CD4-positive, alpha-beta T cell (primary cell): ENCODE measurements around the gene DNHD1. TPM values are rescaled to one million over a fixed set of nuclear protein-coding genes. Genes with fewer than 3 reads are reported as not detected.

ENCODE experiments used
- ATAC-seq: fragments of 200-7000 bp; cut with Tn5 transposase; one replicate; pipeline ENCODE4 v1.10.0; 2022; ENCODE audit warnings: mild to moderate bottlenecking; ENCODE audit not compliant: poor library complexity
- CTCF ChIA-PET: fragments of 350-600 bp; sonication (Branson Sonifier 250); formaldehyde crosslinking; loops from one replicate; lab custom pipeline; 2021; ENCODE audit warnings: antibody characterized with exemption, inconsistent platforms; lab: Charles Lee
- POLR2A ChIA-PET: fragments of 350-600 bp; sonication (Branson Sonifier 250); formaldehyde crosslinking; loops from one replicate; lab custom pipeline; 2021; ENCODE audit warnings: antibody characterized with exemption, inconsistent platforms; lab: Charles Lee
- DNase-seq, 14 experiments: peaks; one replicate each; pipeline ENCODE4 v3.0.0-alpha.2; 2013 to 2020; ENCODE audit warnings: mixed read lengths in 2 of 14
- H3K27ac ChIP-seq, 2 donors: one replicate each; pipeline versions ENCODE4 v1.5.1 to v1.7.0; 2013; ENCODE audit warnings: low read length in 2 of 2, low read depth in 1 of 2, mild to moderate bottlenecking in 1 of 2
- H3K27me3 ChIP-seq, 2 experiments: 1 replicate in 1 of 2; 2 replicates in 1 of 2; pipeline versions ENCODE4 v1.6.1 to v1.7.0; 2013; ENCODE audit warnings: low read length in 2 of 2, control low read depth in 1 of 2, mild to moderate bottlenecking in 1 of 2, moderate library complexity in 1 of 2; ENCODE audit not compliant: insufficient read depth in 2 of 2, control insufficient read depth in 1 of 2
- H3K36me3 ChIP-seq: one replicate; pipeline ENCODE4 v1.6.1; 2013; ENCODE audit warnings: low read length, control low read depth; ENCODE audit not compliant: insufficient read depth
- H3K4me1 ChIP-seq: one replicate; pipeline ENCODE4 v1.6.1; 2013; ENCODE audit warnings: low read length, control low read depth; ENCODE audit not compliant: insufficient read depth
- H3K4me3 ChIP-seq: one replicate; pipeline ENCODE4 v1.5.1; 2013; ENCODE audit warnings: mild to moderate bottlenecking, low read length, moderate library complexity
- H3K9me3 ChIP-seq, 2 experiments: 1 replicate in 1 of 2; 2 replicates in 1 of 2; pipeline versions ENCODE4 v1.6.1 to v1.7.0; 2013; ENCODE audit warnings: low read length in 2 of 2, mild to moderate bottlenecking in 2 of 2, control low read depth in 1 of 2, moderate library complexity in 1 of 2; ENCODE audit not compliant: control insufficient read depth in 1 of 2, insufficient read depth in 1 of 2
- H3K27ac Mint-ChIP-seq: one replicate; pipeline ENCODE4 v1.8.0; 2020; ENCODE audit warnings: mixed read lengths
- H3K27me3 Mint-ChIP-seq: one replicate; pipeline ENCODE4 v1.8.0; 2021; ENCODE audit warnings: mixed read lengths
- H3K36me3 Mint-ChIP-seq: one replicate; pipeline ENCODE4 v1.8.0; 2021; ENCODE audit warnings: low read depth, mixed read lengths
- H3K4me1 Mint-ChIP-seq: one replicate; pipeline ENCODE4 v1.8.0; 2021; ENCODE audit warnings: low read depth, mixed read lengths
- H3K4me3 Mint-ChIP-seq: one replicate; pipeline ENCODE4 v1.8.0; 2020; ENCODE audit warnings: mild to moderate bottlenecking, mixed read lengths
- H3K9me3 Mint-ChIP-seq: one replicate; pipeline ENCODE4 v1.8.0; 2020; ENCODE audit warnings: mixed read lengths
- intact Hi-C, 2 experiments: fragments of 100-400 bp; cut with DNase I in 1 of 2; cut with micrococcal nuclease in 1 of 2; formaldehyde crosslinking; loops; one replicate each; pipeline versions ENCODE4 v1.15.1 to v1.9.0; 2023 to 2025; cut with DNase I, micrococcal nuclease
- total RNA-seq, 174 experiments: library from RNA in 2 of 174; stranded (reverse) in 2 of 174; gene quantifications; one replicate each; pipeline ENCODE4 v1.2.3 and lab custom pipeline; 2021 to 2026
- TF ChIP-seq, protein P1 (sequence below): fragments of 200-600 bp; IDR thresholded peaks from one replicate; pipeline ENCODE4 v1.8.0; 2022; ENCODE audit warnings: antibody characterized with exemption, mild to moderate bottlenecking

DNHD1 gene
- total RNA-seq, 2 experiments from 2014 or later: 44.1 to 46.8 TPM

DNA sequence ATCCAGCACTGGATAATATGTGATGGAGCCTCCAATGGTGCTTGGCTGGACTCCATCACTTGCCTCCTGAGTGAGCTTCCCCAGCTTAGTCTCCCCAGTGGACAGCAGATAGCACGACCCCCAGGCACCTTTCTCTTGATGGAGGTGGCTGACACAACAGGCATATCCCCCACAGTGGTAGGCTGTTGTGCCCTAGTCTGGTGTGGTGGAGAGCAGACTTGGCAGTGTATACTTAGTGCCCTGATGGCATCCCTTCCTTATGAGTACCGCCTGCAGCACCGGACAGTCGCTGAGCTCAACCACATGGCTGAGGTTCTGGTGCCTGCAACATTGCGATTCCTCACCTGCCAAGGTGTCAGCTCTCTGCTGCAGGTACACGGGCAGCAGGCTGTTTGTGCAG, 50.1 kb downstream of the DNHD1 start:
- peaks cover 21% of the 10 kb centered on the region for H3K36me3 ChIP-seq

DNA sequence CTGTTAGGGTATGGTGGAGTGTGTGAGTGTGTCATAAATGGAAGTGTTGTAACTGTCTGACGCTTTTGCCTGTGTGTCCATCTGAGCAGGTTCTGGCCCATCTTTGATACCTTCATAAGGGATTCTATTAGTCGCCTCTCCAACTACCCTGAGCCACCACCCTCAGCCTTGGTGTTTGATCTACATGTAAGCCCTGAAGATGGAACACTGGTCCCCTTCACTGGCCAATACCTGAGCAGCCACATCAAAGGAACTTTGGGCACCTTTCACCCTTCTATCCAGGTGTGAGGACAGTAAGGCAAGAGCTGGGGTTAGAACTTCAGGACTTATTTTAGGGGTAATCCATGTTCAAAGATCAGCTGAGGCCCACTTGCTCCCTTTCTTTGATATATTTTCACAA, 51.0 kb downstream of the DNHD1 start:
- Histone ChIP-seq H3K4me1 (peaks cover 4% of the 10 kb centered on the region), H3K9me3 (no peaks in the 10 kb centered on the region), H3K36me3 (peaks cover 21% of the 10 kb centered on the region), H3K27me3 (no peaks in the 10 kb centered on the region), H3K27ac (no peak overlapping the region), H3K4me3 (no peak overlapping the region)
- ATAC-seq (no peak), DNase-seq (no peak)
- TF ChIP-seq, protein P1, sequence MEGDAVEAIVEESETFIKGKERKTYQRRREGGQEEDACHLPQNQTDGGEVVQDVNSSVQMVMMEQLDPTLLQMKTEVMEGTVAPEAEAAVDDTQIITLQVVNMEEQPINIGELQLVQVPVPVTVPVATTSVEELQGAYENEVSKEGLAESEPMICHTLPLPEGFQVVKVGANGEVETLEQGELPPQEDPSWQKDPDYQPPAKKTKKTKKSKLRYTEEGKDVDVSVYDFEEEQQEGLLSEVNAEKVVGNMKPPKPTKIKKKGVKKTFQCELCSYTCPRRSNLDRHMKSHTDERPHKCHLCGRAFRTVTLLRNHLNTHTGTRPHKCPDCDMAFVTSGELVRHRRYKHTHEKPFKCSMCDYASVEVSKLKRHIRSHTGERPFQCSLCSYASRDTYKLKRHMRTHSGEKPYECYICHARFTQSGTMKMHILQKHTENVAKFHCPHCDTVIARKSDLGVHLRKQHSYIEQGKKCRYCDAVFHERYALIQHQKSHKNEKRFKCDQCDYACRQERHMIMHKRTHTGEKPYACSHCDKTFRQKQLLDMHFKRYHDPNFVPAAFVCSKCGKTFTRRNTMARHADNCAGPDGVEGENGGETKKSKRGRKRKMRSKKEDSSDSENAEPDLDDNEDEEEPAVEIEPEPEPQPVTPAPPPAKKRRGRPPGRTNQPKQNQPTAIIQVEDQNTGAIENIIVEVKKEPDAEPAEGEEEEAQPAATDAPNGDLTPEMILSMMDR: no peak
- no peaks in the 10 kb centered on the region for H3K9me3 Mint-ChIP-seq
- H3K4me3 Mint-ChIP-seq: no peak overlapping the region
- no peak overlapping the region for H3K27ac Mint-ChIP-seq
- H3K36me3 Mint-ChIP-seq: peaks cover 13% of the 10 kb centered on the region
- no peaks in the 10 kb centered on the region for H3K4me1 Mint-ChIP-seq
- intact Hi-C loops: no loop called here
- CTCF ChIA-PET: no interaction called here
- POLR2A ChIA-PET: no interaction called here
- no peaks in the 10 kb centered on the region for H3K27me3 Mint-ChIP-seq

More for the DNA sequence above, 50.1 kb downstream of the DNHD1 start:
- Mint-ChIP-seq H3K27me3 (no peaks in the 10 kb centered on the region), H3K36me3 (peaks cover 22% of the 10 kb centered on the region), H3K27ac (no peak overlapping the region), H3K9me3 (no peaks in the 10 kb centered on the region), H3K4me1 (no peaks in the 10 kb centered on the region), H3K4me3 (no peak overlapping the region)
- peaks cover 12% of the 10 kb centered on the region for H3K4me1 ChIP-seq
- no peak for ATAC-seq
- ChIA-PET POLR2A (no interaction called here), CTCF (no interaction called here)
- TF ChIP-seq, protein P1: no peak
- no peak overlapping the region for H3K4me3 ChIP-seq
- no peaks in the 10 kb centered on the region for H3K9me3 ChIP-seq
- intact Hi-C loops: no loop called here
- DNase-seq: no peak
- H3K27ac ChIP-seq: no peak overlapping the region
- no peaks in the 10 kb centered on the region for H3K27me3 ChIP-seq

DNA sequence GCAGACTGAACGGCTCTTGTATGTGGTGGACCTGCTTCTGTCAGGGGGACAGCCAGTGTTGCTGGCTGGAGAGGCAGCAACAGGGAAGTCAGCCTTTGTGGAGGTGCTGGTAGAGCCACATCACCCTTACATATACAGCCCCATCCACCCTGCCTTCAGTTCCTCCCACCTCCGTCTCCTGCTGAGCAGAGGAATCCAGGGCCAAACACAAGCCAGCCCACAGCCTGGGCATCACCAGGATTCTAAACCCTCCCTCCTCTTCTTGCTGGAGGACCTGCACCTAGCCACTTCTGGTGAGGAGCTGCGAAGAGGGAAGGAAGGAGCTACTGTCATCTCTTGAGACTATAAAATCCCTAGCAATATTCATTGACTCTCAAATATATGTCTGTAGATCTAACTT, 51.6 kb downstream of the DNHD1 start:
- no peak for ATAC-seq
- POLR2A ChIA-PET: no interaction called here
- H3K36me3 Mint-ChIP-seq: peaks cover 12% of the 10 kb centered on the region
- Histone ChIP-seq H3K4me3 (no peak overlapping the region), H3K9me3 (no peaks in the 10 kb centered on the region), H3K27me3 (no peaks in the 10 kb centered on the region), H3K27ac (no peak overlapping the region), H3K36me3 (peaks cover 21% of the 10 kb centered on the region), H3K4me1 (no peaks in the 10 kb centered on the region)
- no peaks in the 10 kb centered on the region for H3K4me1 Mint-ChIP-seq
- no peaks in the 10 kb centered on the region for H3K9me3 Mint-ChIP-seq
- TF ChIP-seq, protein P1: no peak
- no peaks in the 10 kb centered on the region for H3K27me3 Mint-ChIP-seq
- intact Hi-C loops: no loop called here
- H3K4me3 Mint-ChIP-seq: no peak overlapping the region
- H3K27ac Mint-ChIP-seq: no peak overlapping the region
- CTCF ChIA-PET: no interaction called here
- DNase-seq: no peak
